ENCODE measurements around the gene CNOT2. TPM values are rescaled to one million over a fixed set of nuclear protein-coding genes. Genes with fewer than 3 reads are reported as not detected.

CNOT2 gene
- total RNA-seq, 2 donors from 2014 or later = 54.5 to 55.5 TPM

- H3K27ac ChIP-seq = no peak overlapping the region
- no peaks in the 10 kb centered on the region for H3K27me3 ChIP-seq
- no peak for TF ChIP-seq CTCF (IDR thresholded peaks at IDR 0.05)
- H3K4me1 ChIP-seq = peaks cover 0 to 3% of the 10 kb centered on the region in 2 donors
- H3K9me3 ChIP-seq = no peaks in the 10 kb centered on the region
- H3K4me3 ChIP-seq = no peak overlapping the region
- DNase-seq (ENCODE audit: low spot score) = no peak
- H3K36me3 ChIP-seq = peaks cover 21% of the 10 kb centered on the region
These were observed 6.2 kb upstream of the CNOT2 start for GRCh38 chr12:70236990-70237389.

- H3K4me1 ChIP-seq = peaks cover 0 to 25% of the 10 kb centered on the region in 2 donors
These were observed 2.6 kb upstream of the CNOT2 start for GRCh38 chr12:70240673-70241072.

GRCh38 chr12:70241845-70242244 is 1.4 kb upstream of the CNOT2 start:
- peaks cover 0 to 30% of the 10 kb centered on the region in 2 donors for H3K4me1 ChIP-seq
- TF ChIP-seq CTCF (IDR thresholded peaks at IDR 0.05) = no peak
- H3K4me3 ChIP-seq = no peak overlapping the region
- no peaks in the 10 kb centered on the region for H3K27me3 ChIP-seq
- H3K9me3 ChIP-seq = no peaks in the 10 kb centered on the region
- H3K27ac ChIP-seq = peak overlapping the region; percentile 94 to 98
- no peak for DNase-seq (ENCODE audit: low spot score)
- peaks cover 21% of the 10 kb centered on the region for H3K36me3 ChIP-seq

More at GRCh38 chr12:70240673-70241072, 2.6 kb upstream of the CNOT2 start:
- TF ChIP-seq CTCF (IDR thresholded peaks at IDR 0.05) = no peak
- DNase-seq (ENCODE audit: low spot score) = no peak
- H3K9me3 ChIP-seq = no peaks in the 10 kb centered on the region
- H3K36me3 ChIP-seq = peaks cover 21% of the 10 kb centered on the region
- H3K27me3 ChIP-seq = no peaks in the 10 kb centered on the region
- H3K4me3 ChIP-seq = no peak overlapping the region
- H3K27ac ChIP-seq = no peak overlapping the region

GRCh38 chr12:70243510-70244371 is 508 bp downstream of the CNOT2 start:
- Histone ChIP-seq H3K36me3 (peaks cover 19% of the 10 kb centered on the region), H3K4me1 (peaks cover 0 to 48% of the 10 kb centered on the region in 2 donors), H3K27ac (peak overlapping the region; percentile 94 to 98), H3K4me3 (peak overlapping the region; percentile 91 to 93), H3K9me3 (no peaks in the 10 kb centered on the region), H3K27me3 (no peaks in the 10 kb centered on the region)
- DNase-seq (ENCODE audit: low spot score) = no peak
- no peak for TF ChIP-seq CTCF (IDR thresholded peaks at IDR 0.05)

GRCh38 chr12:70244409-70244808 is 1.2 kb downstream of the CNOT2 start:
- peaks cover 0 to 51% of the 10 kb centered on the region in 2 donors for H3K4me1 ChIP-seq
- H3K9me3 ChIP-seq = no peaks in the 10 kb centered on the region
- DNase-seq (ENCODE audit: low spot score) = no peak
- H3K36me3 ChIP-seq = peaks cover 12% of the 10 kb centered on the region
- no peak for TF ChIP-seq CTCF (IDR thresholded peaks at IDR 0.05)
- peak overlapping the region; percentile 91 to 93 for H3K4me3 ChIP-seq
- H3K27me3 ChIP-seq = no peaks in the 10 kb centered on the region
- H3K27ac ChIP-seq = peak overlapping the region; percentile 94 to 98

All from right atrium auricular region (tissue), 2 donors.